Measurements from ENCODE around the gene C1orf56.

C1orf56 gene

GRCh38 chr1:151032164-151032563, 15.4 kb upstream of the C1orf56 start:
- no peak for DNase-seq

GRCh38 chr1:151035167-151035566, 12.4 kb upstream of the C1orf56 start:
- no peak for DNase-seq

GRCh38 chr1:151036356-151036755, 11.2 kb upstream of the C1orf56 start, which contains the start of gene BNIPL:
Gene BNIPL, plus strand, starts transcription at chr1:151036586. Its CDS starts 140 bp downstream, at chr1:151036726.
- no peak for DNase-seq

DNA sequence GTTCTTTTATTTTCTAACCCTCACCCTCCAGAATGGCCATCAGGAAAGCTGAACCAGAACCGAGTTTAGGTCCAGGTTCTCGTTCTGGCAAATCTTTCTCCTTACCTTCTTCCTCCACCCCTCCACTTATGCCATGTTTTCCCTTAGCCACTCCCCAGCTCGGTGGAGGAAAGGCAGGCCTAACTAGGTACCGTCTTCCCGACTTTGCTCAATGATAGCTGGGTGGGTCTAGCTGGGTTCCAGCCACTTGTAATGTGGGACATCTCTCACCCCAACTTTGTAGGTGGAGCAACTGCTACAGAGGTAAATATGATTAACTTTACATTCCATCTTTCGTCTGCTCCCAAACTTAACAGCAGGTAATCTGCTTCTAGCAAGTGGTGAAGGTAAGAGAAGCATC, 10.5 kb upstream of the C1orf56 start:
- no peak for DNase-seq

DNA sequence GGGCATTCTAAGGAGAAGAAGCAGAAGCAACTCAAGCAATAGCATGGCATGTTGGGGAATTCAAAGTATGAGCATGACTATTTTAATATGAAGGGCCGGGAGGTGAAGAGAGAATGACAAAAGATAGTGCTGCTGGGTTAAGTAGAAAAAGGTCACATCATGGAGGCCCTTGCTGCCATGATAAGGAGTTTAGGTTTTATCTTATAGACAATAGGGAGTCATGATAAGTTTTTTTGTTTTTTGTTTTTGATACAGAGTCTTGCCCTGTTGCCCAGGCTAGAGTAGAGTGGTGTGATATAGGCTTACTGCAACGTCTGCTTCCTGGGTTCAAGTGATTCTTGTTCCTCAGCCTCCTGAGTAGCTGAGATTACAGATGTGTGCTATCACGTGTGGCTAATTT, 8.0 kb upstream of the C1orf56 start:
- DNase-seq, result no peak

GRCh38 chr1:151043163-151043562, 4.4 kb upstream of the C1orf56 start:
- no peak for DNase-seq

- no peak for DNase-seq
Measured at GRCh38 chr1:151047925-151048644, 534 bp downstream of the C1orf56 start.

GRCh38 chr1:151048645-151049032, 1.1 kb downstream of the C1orf56 start:
- peak; percentile 18 for DNase-seq

DNA sequence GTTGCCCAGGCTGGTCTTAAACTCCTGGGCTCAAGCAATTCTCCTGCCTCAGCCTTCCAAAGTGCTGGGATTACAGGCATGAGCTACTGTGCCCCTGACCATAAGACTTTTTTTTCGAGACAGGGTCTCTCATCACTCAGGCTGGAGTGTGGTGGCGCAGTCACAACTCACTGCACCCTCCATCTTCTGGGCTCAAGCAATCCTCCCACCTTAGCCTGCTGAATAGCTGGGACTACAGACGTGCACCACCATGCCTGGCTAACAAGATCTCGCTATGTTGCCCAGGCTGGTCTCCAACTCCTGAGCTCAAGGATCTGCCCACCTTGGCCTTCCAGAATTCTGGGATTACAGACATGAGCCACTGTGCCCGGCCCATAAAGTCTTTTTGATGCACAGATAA, 1.9 kb downstream of the C1orf56 start:
- no peak for DNase-seq

DNA sequence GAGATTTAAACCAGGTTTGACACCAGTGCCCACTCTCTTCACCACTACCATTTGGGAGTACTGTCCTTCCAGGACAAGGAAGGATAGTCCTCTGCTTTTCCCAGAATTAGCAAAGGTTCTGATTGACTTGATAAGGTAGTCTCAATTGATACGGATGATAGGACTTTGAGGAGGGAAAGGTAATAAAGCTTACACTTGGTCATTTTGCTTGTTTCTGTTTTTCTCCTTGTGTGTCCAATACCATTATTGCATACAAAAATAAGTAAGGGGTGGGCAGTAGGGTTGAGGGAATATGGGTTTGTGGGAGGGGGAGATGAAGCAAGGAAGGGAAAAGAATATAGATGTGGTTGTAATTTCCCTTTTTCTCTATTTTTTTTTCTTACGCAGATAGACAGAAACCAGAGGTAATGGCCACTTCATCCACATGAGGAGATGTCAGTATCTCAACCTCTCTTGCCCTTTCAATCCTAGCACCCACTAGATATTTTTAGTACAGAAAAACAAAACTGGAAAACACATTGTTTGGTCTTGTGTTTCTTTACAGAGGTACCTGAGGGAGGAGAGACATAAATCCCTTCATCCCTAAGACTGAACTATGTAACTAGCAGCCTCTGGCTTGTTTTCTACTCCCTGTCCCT, 2.6 kb downstream of the C1orf56 start:
- no peak for DNase-seq

DNA sequence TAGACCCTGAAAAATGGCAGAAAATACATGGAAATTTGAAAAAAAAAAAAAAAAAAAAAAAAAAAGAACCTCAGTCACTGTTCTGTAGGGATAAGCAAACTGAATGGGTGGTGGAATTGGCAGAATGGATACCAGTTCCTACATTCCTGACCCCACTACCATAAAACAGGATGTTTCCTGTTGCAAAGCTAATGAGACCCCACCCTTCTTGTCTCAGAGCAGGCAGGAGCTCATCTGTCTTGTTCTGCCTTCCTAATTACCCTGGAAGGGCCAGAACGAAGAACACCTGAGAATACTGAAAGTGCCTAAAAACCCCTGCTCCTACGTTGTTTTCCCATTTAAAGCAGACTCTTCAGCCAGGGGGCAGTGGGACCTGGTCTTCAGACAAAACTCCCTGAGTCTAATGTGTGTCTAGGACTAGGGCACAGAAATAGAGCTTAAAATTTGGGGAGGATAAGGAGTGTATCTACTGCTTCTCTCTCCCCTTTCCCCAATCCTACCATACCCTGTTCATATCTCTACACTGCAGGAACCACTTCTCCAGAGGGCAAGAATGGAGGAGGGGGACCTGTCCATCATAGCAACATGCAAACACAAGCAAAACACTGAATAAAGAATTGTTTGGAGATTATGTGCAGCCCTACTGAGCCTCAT, 3.9 kb downstream of the C1orf56 start:
- DNase-seq, result no peak

DNA sequence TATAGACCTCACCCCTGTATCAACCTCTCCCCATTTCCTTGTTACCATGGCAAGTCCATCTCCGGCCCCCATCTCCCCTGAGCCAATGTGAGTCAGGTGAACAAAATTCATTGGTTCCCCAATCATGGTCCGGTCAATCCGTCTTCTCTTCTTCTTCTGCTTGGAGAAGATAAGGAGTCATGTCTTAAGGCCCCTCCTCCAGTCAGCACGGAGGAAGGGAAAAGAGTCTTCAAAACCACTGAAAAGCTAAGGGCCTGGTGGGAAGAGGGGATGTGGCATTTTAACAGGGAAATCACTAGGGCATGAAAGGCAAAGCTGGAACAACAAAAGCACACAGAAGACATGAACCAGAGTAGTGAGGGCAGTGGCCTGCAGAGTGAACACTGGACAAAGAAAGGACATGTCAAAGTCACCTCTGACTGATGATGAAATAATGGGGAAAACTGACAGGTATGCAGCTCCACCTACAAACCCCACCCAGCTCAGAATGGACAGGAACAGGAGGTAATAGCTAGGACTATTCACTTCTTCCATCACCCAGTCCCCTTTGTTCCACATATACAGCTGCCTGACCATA, 7.5 kb downstream of the C1orf56 start:
- no peak for DNase-seq

DNA sequence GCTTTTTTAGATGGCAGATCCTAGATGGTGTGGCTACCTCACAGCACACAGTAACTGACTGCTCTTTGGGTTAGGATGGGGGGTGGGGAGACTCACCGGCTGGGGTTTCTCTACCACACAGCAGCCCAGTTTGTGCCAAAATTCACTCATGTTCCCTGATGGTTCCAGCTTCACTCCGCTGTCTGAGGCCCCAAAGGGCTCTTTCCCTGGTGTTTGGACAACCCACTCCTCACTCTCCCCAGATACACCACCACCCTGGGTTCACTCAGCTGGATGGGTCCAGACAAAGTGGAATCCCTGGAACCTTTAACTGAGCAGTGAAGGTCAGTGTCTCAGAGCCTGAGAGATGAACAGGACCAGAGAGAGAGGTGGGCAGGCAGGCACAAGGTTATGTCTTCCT, 8.0 kb downstream of the C1orf56 start:
- no peak for DNase-seq

DNA sequence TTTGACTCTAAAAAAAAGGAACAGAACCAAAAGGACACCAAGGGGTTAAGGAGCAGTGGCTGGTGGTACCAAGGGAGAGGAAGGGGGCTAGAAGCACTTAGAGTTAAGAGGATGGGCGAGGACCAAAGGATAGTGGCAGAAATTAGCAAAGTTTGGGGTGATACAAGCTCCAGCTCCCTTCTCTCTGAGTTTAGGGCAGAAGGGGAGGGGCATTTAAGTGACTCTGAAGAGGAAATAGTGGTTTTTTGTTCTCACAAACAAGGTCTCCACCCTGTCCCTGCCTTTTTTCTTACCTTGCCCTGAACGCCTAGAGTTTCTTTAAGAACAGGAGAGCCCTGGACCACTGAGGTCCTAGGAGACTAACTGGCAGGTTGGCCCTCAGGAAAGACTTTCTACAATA, 8.6 kb downstream of the C1orf56 start:
- no peak for DNase-seq

DNA sequence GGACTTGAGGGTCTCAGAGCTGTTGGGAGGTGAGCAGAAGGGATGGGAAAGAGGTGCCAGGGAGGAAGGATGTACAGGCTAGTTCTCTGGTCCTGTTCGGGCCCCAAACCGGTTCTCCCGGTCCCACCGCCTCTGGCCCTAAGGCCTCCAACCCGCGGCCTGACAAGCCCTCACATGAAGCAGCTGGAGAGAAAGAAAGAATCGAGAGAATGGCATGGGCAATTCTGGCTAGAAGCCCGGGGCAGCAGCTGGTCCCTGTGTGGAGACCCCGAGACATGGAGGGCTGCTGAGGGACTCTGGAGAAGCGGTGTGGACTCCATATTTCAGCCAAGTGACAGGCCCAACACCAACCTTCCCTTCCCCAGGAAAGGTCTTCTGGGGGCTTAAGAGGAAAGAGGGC, 11.1 kb downstream of the C1orf56 start:
- DNase-seq, result no peak

GRCh38 chr1:151059109-151060006, 11.8 kb downstream of the C1orf56 start, which contains the start of gene CDC42SE1:
Gene CDC42SE1, minus strand, starts transcription at chr1:151059622. Its CDS starts 3,892 bp downstream, at chr1:151055730.
- DNase-seq, result peak; percentile 22

DNA sequence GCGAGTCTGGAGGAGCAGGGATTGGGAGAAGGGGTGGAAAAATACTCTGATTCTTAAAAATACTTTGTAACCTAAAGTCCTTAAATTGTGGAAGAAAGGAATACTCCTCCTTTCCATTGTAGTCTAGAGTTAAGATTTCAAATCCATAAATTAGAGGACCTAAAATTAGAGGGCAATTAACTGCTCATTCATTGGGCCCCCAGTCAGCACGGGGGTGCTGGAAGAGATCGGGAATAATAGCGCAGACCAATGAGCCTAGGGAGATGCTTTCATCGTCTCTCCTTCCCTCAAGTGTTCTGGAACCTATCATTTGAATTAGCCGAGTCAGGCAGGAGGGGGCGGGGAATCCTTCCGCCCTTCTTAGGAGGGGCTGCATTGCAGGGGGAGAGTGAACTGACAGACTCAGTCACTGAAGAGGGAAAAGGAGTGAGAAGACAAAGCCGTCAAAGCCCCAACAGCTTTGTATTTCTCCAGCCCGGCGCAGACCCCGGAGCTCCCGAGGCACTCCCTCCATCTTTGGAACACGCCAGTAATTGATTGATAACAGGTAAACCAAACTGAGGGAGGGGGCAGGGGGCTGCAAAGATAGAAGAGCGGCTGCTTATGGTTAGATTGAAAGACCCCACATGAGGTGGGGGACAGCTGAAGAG, 12.6 kb downstream of the C1orf56 start, which contains the start of gene MLLT11:
Gene MLLT11, plus strand, starts transcription at position 391 of the 650 bp plus-strand sequence. CDS start 6,828 bp downstream, outside the sequence.
- DNase-seq, result peak; percentile 68

DNA sequence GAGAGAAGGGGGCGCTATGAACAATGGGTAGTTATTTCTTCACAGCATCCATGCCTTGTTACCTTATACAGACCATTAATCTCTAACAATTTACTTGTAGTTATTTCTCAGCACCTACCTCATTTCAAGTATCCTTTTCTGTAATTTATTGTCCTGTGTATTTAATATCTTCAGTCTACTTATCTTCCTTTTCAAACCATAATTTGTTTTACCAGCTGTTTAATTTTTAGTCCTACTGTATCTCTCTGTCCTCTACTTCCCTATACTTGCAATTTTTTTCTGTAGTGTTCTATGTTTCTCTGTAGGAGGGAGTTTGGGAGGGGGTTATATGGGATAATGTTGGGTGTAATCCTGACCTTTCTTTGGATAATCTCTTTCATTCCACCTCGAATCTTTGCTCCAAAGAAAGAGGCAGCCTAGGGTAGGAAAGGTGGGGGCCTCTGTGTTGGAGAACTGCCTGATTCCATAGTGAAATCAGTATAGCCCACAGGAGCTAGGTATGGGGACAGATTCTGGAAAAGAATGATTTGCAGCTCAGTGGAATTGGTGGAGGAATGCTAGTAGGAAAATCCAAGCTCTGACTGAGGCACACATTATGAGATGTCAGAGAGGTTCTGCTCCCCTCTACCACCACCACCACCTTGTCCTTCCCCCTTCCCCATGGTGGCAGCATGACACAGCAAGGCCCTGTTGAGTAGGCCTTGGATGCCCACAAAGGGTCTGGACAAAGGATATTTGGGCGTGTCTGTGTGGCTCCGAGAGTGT, 13.3 kb downstream of the C1orf56 start:
- DNase-seq, result no peak

DNA sequence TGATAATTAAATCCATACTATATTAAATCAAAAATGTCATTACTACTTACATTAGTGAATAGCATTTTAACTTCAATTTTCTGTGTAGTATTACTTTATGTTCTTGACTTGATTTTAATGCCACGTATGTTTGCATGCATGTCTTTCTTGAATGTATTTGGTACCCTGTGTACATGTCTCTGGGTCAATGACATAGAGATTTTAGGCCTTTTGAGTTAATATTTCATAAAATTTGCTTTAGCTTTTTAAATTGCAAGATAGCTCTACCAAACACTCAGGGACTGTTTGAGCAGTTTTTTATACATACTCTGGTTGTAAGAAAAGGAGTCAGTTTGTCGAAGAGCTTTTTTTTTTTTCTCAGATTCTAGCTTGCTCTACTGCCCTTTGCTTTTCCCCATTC, 14.2 kb downstream of the C1orf56 start:
- no peak for DNase-seq

DNA sequence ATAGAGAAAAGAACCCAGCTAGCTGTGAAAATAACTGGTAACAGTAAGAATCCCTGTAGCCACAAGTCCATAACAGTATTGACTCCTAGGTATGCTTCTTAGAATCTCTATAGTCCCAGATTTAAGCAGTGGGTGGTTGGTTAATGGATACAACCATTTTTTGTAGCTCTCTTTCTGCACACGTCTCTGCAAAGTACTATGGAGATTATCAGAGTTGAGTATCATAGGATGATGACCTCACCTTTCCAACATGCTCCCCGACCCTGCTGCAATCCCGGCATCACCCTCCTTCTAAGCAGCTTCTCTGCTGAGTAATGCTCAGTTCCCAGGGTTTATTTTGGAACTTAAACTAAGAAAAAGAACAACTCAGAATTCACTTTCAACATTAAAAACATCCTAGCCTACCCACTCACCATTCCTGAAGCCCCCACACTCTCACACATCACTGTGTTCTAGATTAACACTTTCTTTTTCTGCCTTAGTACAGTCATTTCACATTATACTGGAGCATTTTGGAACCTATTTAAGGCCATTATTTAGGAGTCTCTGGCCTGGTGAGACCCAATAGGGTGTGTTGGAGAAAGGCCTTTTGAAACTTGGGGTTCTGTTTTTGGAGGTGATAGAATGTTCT, 15.3 kb downstream of the C1orf56 start:
- no peak for DNase-seq

All from NCI-H524 treated with DMSO at 0.1 percent for 48 hours (cell line).